ENCODE data around the gene OSBP2.

GRCh38 chr22:30773919-30774318 lies 79.2 kb downstream of the OSBP2 start:
- no peak for TF ChIP-seq ZC3H11A (IDR thresholded peaks at IDR 0.05)
- TF ChIP-seq, protein P1, sequence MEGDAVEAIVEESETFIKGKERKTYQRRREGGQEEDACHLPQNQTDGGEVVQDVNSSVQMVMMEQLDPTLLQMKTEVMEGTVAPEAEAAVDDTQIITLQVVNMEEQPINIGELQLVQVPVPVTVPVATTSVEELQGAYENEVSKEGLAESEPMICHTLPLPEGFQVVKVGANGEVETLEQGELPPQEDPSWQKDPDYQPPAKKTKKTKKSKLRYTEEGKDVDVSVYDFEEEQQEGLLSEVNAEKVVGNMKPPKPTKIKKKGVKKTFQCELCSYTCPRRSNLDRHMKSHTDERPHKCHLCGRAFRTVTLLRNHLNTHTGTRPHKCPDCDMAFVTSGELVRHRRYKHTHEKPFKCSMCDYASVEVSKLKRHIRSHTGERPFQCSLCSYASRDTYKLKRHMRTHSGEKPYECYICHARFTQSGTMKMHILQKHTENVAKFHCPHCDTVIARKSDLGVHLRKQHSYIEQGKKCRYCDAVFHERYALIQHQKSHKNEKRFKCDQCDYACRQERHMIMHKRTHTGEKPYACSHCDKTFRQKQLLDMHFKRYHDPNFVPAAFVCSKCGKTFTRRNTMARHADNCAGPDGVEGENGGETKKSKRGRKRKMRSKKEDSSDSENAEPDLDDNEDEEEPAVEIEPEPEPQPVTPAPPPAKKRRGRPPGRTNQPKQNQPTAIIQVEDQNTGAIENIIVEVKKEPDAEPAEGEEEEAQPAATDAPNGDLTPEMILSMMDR (IDR thresholded peaks at IDR 0.05), result no peak
- TF ChIP-seq POLR2A (IDR thresholded peaks at IDR 0.05; ENCODE audit: low read length), result no peak
- TF ChIP-seq CHD4 (IDR thresholded peaks at IDR 0.05; ENCODE audit: borderline replicate concordance), result no peak
- no peak for TF ChIP-seq ELK1 (IDR thresholded peaks at IDR 0.05; ENCODE audit: low read depth, low read length)
- TF ChIP-seq JUNB (IDR thresholded peaks at IDR 0.05), result no peak

Data from A549 (cell line).